ENCODE results near the gene STAM.
"Not testable (repeated sequence)": the region's sequence is repeated elsewhere in the genome, so short reads cannot be mapped to it uniquely, and the experiment has no call there.

Gene STAM

GRCh38 chr10:17682236-17682946 lies 38.4 kb downstream of the STAM start:
- DNase-seq, result no peak

DNA sequence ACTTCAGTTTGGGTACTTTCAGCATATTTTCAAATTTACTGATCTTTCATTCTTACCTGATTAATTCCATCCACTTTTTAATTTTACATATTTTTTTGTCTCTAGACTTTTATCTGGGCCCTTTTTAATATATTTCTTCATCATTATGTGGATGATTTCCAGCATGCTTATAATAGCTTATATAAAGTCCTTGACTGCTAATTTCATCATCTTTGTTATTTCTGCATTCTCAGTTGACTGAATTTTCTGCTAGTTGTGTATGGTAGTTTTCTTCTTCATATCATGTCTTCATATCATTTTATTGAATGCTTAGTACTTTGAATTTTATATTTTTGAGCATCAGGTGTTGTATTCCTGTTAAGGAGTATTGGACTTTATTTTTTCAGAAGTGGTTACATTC lies 39.6 kb downstream of the STAM start:
- DNase-seq, result no peak

- no peak for DNase-seq
These were observed 40.6 kb downstream of the STAM start for GRCh38 chr10:17684537-17684936.

DNA sequence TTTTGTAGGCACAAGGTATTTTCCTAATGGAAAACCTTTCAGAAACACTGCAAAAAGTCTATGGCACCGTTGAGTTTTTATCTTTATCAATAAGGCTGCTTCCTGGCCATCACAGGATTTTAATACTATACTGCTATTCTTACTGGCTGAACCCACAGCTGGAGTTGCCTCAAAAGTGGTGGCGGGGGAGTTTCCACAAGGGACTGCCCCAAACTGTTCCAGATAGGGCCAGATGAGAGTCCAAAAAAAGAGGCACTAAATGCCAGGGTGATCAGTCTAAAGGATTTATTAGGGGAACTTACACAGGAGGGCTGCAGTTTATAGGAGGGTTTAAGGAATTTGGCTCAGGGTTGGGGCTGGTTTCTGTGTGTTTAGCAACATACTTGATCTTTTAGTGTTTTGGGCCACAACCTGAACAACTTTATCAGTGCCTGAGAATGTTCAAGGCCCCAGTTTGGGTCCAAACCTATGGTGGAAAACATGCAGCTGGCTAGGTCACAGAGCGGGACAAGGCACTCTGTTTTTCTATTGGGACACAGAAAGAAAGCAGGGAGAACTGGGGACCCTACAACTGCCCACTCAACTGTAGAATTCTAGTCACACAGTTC lies 41.4 kb downstream of the STAM start:
- DNase-seq, result no peak

GRCh38 chr10:17687117-17687831 lies 43.3 kb downstream of the STAM start:
- DNase-seq, result no peak

GRCh38 chr10:17689137-17689536 lies 45.2 kb downstream of the STAM start:
- DNase-seq, result no peak

- no peak for DNase-seq
These were observed 49.1 kb downstream of the STAM start for GRCh38 chr10:17693009-17693408.

- DNase-seq, result no peak
These were observed 54.7 kb downstream of the STAM start for GRCh38 chr10:17698696-17699095.

DNA sequence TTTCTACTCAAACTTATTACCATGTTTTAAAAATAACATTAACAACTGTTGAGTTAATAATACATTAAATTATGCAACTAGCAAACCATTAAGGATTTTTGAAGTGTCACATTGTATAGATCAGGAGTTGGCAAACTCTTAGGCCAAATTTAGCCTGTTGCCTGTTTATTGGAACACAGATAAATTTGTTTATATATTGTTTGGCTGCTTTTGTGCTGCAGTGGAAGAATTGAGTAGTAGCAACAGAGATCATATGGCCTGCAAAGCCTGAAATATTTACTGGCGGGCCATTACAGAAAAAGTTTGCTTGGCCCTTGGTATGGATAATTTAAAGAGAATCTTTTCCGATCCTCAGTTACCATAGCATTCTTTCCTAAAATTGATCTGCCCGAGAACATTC lies 57.4 kb downstream of the STAM start:
- no peak for DNase-seq

GRCh38 chr10:17703706-17704105 lies 59.8 kb downstream of the STAM start:
- no peak for DNase-seq

GRCh38 chr10:17708821-17709220 lies 64.9 kb downstream of the STAM start:
- no peak for DNase-seq

DNA sequence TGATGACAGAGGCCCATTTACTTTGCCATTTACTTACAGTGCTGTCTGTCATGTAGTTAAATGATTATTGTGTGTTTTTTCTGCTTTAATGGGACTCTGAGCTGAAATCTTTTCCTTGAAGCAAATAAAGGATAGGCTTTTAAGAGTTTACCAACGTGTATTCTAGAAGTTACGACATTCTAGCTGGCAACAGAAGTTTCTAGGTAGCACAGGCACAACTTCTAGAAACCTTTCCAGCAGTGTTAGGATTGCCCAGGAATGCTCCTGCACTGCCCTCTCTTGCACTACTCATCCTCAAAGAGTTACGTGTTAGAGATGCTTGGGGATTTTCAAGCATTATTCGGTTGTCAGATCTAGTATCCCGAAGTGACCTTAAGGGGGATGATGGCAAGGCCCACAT lies 65.5 kb downstream of the STAM start:
- DNase-seq, result no peak

- no peak for DNase-seq
These were observed 66.2 kb downstream of the STAM start for GRCh38 chr10:17710181-17710580.

- DNase-seq, result no peak
These were observed 68.1 kb downstream of the STAM start for GRCh38 chr10:17712053-17712452.

- DNase-seq, result no peak
These were observed 68.9 kb downstream of the STAM start for GRCh38 chr10:17712717-17713471.

DNA sequence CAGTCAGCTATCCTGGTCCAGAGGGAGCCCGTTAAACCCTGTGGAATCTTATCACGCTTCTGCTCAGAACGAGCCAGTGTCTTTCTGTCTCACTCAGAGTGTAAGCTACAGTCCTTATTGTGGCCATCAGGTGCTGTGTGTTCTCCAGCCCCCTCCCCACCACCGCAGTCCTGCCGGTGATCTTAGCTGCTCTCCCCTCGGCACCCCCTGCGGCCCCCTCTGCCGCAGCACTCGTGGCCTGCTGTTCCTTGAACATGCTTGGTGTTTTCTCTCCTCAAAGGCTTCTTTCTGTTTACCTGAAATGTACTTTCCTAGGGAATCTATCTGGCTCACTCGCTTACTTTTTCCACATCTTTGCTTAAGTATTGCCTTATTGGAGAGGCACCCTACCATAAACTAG lies 69.8 kb downstream of the STAM start:
- no peak for DNase-seq

GRCh38 chr10:17716161-17716560 lies 72.2 kb downstream of the STAM start:
- DNase-seq, result no peak

- DNase-seq, result not testable (repeated sequence)
These were observed 78.5 kb downstream of the STAM start for GRCh38 chr10:17722317-17723014.

DNA sequence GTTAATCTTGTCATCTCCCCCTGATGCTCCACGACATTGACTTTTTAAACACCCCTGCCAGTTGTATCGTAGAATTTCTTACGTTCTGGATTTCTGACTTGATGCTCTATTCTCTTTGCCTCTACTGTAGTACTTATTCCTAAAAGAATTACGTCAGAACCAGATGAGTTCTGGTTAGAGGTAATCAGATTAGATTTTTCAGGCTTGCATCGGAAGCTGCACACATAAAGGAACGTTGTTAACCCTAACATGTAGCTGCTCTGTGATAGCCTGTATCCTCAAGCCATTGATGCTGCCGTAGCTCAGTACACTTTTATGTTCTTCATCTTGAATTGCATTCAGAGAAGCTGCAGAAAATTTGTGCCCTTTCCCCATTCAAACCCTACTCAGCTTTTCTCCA lies 81.8 kb downstream of the STAM start:
- no peak for DNase-seq

DNA sequence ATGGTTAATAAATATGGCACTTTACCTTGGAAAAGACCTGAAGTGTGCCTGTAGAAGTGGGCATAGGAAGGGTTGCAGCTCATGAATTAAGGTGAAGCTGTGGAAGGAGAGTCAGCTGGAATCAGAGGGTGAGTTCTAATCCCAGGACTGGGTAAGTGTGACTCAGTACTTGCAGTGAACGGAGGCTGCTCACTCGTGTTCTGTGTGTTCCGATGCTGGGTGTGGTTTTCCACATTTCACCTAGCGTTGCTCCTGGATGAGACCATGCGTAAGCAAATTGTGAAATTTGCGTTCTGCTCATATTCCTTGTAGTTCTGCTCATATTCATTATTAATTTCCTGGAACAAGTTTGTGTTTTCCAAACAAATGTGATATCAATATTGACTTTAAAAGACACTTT lies 85.7 kb downstream of the STAM start:
- no peak for DNase-seq

- DNase-seq, result no peak
These were observed 86.7 kb downstream of the STAM start for GRCh38 chr10:17730667-17731066.

DNA sequence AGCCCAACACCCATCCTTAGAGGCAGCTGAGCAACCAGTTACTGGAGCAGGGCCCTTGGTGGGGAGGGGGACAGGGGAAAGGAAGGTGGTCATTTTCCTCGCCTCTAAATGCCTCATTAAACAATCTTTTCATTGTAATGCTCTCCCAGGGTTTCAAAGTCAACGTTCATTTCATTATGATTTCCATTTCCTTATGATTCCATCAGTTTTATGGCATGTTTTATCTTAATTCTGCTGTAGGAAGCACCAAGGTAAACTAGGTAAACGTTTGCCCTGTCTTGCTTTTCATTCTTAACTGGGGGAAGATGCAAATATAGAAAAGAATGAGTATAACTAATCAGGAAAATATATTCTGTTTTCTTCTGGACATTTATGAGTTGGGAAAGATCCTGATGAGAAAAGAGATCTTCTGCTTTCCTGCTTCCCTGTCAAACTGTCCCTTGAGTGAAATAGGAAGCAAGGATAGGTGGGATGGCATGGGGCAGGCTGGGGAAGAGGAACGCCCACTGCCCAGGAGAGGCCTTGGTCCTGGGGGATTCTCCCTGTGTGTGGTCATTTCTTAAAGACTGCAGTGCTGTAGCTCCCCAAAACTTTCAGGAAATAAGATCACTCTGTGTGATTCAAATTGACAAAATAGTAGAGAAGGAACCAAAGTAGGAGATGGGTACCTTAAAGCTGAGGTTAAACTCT lies 87.5 kb downstream of the STAM start:
- no peak for DNase-seq

Data from kidney glomerular epithelial cell (primary cell).